ENCODE measurements around the gene PLEKHA3.
"Not testable (repeated sequence)": the region's sequence is repeated elsewhere in the genome, so short reads cannot be mapped to it uniquely, and the experiment has no call there.

Gene PLEKHA3

DNA sequence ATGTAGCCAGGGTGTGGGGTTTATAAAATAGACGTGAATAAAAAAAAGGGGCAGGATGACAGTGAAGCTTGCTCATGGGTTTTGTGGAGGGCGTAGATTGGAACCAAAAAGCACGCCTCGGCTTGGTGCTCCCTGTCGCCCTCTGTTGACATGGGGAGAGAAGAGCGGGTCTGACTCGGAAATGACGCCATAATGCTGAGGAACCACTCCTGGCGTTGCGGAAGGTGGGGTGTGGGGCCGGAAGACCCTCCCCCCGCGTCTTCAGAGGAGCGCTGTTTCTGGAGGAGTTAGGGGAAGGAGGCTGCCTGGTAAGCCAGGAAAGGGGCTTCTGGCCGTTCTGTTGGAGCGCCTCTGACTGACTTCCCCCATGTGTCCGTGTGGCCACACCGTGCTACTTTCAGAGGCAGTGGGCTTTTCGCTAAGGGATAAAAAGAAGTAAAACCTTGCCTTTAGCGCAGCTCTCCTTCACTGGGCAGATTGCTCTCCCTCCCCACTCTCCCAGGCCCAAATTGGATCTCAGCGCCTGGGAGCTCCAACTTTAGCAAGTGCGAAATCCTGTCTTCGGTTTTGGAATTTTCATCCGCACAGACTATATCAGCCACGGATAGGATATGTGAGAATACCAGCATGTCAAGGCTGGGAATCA, 42.8 kb downstream of the PLEKHA3 start:
- peak; percentile 52 to 68 (median 66) for DNase-seq (ENCODE audit: low read depth in 3 of 3)

DNA sequence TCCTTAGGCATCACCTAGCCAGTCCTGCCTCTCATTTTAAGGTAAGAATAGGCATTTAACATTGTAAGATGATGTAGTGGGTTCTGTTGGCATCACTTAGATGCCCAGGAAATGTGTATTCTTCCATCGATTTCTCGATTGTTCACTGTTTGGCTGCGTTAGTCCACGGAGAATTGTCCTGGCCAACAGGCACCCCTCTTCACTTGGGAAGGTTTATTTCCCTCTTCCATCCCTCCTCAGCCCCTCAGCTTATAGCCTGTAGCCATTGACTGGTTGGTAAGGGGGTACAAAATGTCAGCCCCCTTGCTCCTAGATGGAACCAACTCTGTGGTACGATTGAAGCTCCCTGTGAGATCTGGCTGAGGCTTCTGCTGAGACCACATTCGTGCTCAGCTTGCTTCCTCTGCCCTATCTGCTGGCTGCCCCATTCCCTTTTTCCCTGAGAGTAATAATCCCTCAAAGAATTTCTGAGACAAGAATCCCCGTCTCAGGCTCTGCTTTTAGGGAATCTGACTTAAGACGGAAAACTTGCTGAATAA, 43.4 kb downstream of the PLEKHA3 start:
- no peak for DNase-seq (ENCODE audit: low read depth in 3 of 3)

DNA sequence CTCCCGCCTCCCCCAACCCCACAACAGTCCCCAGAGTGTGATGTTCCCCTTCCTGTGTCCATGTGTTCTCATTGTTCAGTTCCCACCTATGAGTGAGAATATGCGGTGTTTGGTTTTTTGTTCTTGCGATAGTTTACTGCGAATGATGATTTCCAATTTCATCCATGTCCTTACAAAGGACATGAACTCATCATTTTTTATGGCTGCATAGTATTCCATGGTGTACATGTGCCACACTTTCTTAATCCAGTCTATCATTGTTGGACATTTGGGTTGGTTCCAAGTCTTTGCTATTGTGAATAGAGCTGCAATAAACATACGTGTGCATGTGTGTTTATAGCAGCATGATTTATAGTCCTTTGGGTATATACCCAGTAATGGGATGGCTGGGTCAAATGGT, 44.8 kb downstream of the PLEKHA3 start:
- DNase-seq (ENCODE audit: low read depth in 3 of 3), result not testable (repeated sequence)

DNA sequence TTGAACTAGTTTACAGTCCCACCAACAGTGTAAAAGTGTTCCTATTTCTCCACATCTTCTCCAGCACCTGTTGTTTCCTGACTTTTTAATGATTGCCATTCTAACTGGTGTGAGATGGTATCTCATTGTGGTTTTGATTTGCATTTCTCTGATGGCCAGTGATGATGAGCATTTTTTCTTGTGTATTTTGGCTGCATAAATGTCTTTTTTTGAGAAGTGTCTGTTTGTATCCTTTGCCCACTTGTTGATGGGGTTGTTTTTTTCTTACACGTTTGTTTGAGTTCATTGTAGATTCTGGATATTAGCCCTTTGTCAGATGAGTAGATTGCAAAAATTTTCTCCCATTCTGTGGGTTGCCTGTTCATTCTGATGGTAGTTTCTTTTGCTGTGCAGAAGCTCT, 45.2 kb downstream of the PLEKHA3 start:
- DNase-seq (ENCODE audit: low read depth in 3 of 3), result not testable (repeated sequence)

DNA sequence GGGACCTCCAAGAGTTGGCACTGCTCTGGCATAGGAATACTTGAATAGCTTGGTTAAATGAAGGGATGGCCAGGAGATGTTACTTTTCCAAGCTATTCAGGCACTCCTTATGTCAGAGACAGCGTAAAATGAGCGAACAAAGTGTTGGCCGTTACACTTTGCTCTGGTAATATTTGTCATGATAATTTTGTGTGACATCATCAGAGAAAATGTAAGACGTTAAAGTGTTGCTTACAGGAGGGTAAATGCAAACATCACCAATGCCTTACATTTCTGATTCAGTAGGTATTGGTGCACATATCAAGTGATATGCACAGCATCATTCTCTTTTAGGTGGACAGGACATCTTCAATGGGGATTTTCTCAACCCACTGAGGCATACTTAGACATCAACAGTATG, 46.0 kb downstream of the PLEKHA3 start:
- no peak for DNase-seq (ENCODE audit: low read depth in 3 of 3)

DNA sequence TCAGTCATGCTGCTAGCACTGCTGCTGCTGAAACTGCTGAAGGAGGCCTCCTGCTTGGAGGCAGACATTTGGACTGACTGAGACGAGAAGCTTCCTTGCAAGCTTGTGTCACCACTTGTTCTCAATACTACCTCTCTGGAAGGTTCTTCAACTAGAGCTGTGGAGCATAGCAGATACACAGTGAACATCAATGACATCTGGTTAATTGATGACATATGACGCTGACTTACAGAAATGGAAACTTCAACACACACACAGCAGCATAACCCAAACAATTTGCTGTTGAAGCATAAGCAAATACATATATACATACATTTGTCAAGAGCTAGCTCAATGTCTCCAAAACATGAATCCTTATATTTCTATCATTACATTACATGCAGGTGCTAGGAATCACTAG, 47.3 kb downstream of the PLEKHA3 start:
- no peak for DNase-seq (ENCODE audit: low read depth in 3 of 3)

DNA sequence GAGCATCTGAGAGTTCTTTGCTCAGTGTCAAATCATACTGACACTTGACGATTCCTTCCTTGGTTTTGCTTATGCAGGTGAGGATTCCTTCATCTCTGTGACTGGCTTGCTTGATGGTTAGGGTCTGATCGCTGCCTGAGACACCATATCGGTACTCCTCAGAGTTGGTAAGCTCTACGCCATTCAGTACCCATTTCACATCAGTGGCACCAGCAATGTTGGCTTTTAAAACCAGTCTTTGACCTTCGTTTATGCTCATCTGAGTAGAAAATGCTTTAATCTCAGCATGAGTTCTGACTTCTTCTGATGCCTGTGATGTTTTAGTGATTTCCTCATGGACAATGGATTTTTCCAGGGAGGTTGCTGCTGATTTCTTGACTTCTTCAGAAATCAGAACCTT, 48.4 kb downstream of the PLEKHA3 start:
- no peak for DNase-seq (ENCODE audit: low read depth in 3 of 3)

DNA sequence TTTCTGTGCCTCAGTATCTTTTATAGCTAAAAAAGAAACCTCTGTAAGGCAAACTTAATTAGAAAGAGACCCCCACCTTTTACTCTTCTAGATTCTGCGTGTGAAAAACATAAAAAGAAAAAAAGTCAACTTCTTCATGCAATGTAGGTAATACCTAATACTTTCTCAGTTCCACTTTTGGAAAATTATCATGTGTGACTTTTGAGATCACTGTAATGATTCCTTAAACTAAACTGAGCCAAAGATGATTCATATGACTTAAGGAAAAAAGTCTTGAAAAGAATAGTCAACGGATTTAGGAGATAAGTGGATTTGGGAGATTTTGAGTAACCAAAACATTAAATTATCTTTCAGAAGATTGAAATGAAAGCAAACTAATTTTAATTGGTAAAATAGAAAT, 48.9 kb downstream of the PLEKHA3 start:
- no peak for DNase-seq (ENCODE audit: low read depth in 3 of 3)

DNA sequence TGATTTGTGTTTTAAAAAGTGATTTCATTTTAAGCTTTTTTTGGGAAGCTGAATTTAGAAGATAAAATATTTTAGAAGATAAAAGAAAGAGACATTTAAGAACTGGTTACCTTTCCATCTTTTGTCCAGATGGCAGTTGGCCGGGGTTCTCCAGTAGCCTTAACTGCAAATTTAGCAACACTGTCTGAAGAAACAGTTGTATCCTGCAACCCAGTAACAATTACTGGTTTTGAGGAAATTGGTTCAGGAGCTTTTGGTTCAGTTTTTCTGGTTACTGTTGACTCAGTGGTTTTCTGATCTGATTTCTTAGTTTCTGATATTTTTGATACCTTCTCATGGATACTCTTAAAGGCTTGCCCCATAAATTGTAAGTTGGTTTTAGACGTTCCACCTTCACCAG, 49.9 kb downstream of the PLEKHA3 start:
- DNase-seq (ENCODE audit: low read depth in 3 of 3), result no peak

DNA sequence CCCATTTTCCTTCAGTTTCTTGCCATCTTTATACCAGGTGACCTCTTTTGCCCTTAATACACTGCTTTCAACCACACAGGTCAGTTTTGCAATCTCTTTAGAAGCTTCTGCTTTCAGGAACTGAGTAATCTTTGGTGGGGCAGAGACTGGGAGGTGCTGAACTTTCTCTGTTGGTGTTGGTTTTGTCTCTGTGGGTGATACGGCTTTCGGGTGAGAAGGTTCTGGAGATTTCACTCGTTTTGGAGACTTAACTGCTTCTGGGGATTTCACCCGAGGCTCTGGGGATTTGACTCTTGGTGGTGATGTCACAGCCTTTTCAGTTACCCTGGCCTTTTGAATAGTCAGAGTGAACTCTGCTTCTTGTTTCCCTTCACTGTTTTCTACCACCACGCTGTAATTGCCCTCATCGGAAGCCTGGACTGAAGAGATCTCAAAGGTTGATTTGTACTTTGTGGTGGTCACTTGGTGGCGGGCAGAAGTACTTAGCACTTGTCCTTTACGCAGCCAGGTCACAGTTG, 50.4 kb downstream of the PLEKHA3 start:
- no peak for DNase-seq (ENCODE audit: low read depth in 3 of 3)

DNA sequence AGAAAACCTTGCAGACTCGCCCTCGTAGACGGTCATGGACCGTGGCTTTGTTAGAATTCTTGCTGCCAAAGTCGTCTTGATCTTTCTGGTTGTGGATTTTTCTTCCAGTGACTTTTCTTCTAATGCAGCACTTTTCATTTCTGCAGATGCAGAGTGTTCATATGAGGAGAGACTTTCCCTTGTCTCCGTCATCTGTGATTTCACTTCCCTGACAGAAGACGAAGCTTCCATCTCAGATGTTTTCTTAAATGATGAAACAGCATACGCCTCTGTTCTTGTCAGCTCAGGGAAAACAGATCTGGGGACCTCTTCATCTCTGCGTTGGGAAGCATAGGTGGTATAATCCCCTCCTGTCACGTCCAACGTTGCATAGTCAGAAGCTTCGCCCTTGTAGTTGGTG, 50.9 kb downstream of the PLEKHA3 start:
- DNase-seq (ENCODE audit: low read depth in 3 of 3), result no peak

DNA sequence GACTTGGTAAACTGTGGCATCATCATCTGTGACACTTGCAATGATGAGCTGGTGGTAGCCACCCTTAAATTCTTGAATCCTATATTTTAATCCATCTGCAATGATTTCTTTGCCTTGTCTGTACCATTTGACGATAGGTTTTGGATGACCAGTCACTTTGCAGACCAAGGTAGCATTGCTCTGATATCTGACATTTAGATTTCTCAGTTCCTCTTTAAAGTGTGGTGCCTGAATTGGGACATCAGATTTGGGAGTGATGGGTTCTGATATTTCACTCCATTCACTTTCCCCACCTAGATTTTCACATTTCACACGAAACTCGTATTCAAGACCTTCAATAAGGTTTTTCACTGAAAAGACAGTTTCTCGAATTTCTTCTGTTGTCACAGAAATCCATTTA, 55.8 kb downstream of the PLEKHA3 start:
- DNase-seq (ENCODE audit: low read depth in 3 of 3), result no peak

DNA sequence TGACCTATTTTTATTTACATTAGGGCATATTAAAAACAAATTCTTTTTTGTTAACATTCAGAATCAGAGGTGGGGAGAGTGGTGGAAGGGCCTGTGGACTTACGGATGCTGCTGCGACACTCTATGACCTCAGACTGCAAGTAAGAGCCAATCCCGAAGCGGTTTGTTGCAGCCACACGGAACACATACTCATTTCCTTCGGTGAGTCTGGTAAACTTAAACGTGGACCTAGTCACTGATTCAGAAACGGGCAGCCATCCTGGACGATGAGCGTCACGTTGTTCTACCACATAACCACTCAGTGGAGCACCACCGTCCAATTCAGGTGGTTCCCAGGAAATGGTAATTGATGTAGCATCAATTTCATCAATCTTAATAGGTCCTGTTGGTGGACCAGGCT, 61.9 kb downstream of the PLEKHA3 start:
- no peak for DNase-seq (ENCODE audit: low read depth in 3 of 3)

DNA sequence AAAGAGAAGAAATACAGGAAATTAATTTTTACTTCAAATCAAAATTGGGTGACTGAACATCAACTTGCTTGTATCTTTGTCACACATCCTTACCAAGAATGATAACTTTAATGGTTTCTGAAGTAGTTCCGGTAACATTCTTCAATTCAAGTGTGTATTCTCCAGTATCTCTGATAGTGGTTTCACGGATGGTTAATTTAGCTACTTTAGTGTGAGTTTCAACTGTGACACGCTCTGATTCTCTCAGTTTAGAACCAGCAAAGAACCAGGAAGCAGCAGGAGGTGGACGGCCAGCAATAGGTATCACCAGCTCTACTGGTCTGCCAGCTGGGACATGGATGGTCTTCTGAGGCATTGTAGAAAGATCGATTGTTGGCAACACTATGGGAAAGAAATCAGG, 62.3 kb downstream of the PLEKHA3 start:
- DNase-seq (ENCODE audit: low read depth in 3 of 3), result no peak

DNA sequence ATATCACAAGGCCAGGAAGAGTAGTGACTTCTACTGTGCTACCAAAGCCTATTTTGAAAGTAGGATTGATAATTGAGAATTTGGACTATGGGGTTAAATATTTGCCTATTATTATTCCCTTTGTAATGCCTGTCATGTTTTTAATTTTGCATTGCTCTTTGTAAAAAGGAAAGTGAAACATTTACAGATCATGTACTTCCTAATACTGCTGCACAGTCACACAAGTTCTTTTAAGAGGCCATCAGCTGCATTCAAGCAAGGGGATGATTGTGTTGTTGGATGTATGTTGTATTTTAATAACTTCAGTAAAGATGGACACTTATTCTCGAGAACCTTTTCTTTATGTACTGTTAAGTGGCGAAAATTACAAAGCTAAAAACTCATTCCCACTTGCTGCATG, 70.1 kb downstream of the PLEKHA3 start:
- no peak for DNase-seq (ENCODE audit: low read depth in 3 of 3)

DNA sequence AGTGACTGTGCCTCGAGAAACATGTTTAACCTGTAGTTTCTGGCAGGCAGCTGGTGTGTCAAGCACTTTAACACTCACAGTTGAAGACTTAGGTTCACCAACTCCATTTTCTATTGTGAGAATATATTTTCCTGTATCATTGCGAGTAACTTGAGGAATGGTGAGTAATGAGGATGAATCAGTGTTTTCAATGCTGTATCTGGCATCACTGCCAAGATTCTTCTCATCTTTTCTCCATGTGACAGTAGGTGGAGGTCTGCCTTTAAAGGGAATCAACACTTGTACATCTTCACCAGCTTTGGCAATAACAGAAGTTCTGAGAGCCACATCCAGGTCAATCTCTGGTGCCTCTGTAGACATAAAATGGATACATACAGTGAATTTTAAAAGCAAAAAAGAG, 72.8 kb downstream of the PLEKHA3 start:
- DNase-seq (ENCODE audit: low read depth in 3 of 3), result no peak

Measured in stimulated activated CD4-positive, alpha-beta T cell treated with anti-CD3 and anti-CD28 coated beads, TNF-alpha, amount 100 ng/mL, for 4 hours (primary cell).